PC-3 (cell line): ENCODE data around the gene ADAP2.

ENCODE experiments used
- CTCF ChIP-seq: fragments of 300-600 bp; sonication (generic); conservative IDR thresholded peaks from 2 replicates; pipeline ENCODE4 v1.5.1; 2017; ENCODE audit warnings: antibody characterized with exemption, low read depth, mild to moderate bottlenecking, low read length
- EZH2 ChIP-seq: fragments of 300-600 bp; sonication (generic); IDR thresholded peaks from one replicate; pipeline ENCODE4 v1.6.1; 2017; ENCODE audit warnings: antibody characterized with exemption, mild to moderate bottlenecking, low read length; ENCODE audit not compliant: unreplicated experiment

- TF ChIP-seq CTCF (no peak), EZH2 (no peak)
Observed at GRCh38 chr17:30961209-30962188, 39.8 kb downstream of the ADAP2 start.
